KMS-11 (cell line): ENCODE results near the gene IQSEC1.

ENCODE experiments used
- H2AFZ ChIP-seq: fragments of 200-600 bp; sonication (generic); 2 replicates; pipeline ENCODE4 v1.6.1; 2016; ENCODE audit warnings: antibody characterized with exemption, mixed run types, low read depth
- H3K27ac ChIP-seq: fragments of 200-600 bp; sonication (generic); 2 replicates; pipeline ENCODE4 v1.6.1; 2016; ENCODE audit warnings: mild to moderate bottlenecking, mixed run types
- H3K27me3 ChIP-seq: fragments of 200-600 bp; sonication (generic); 2 replicates; pipeline ENCODE4 v1.6.1; 2017; ENCODE audit warnings: mild to moderate bottlenecking, low read depth, mixed run types, moderate library complexity; ENCODE audit not compliant: insufficient read depth
- H3K36me3 ChIP-seq: fragments of 200-600 bp; sonication (generic); 2 replicates; pipeline ENCODE4 v1.6.1; 2017; ENCODE audit warnings: mild to moderate bottlenecking, mixed run types; ENCODE audit not compliant: insufficient read depth
- H3K4me1 ChIP-seq: fragments of 200-600 bp; sonication (generic); 2 replicates; pipeline ENCODE4 v1.6.1; 2016; ENCODE audit warnings: mild to moderate bottlenecking, low read depth, mixed run types; ENCODE audit not compliant: poor library complexity, severe bottlenecking
- H3K4me2 ChIP-seq: fragments of 200-600 bp; sonication (generic); 2 replicates; pipeline ENCODE4 v1.7.0; 2016; ENCODE audit warnings: mild to moderate bottlenecking, mixed run types
- H3K4me3 ChIP-seq: fragments of 200-600 bp; sonication (generic); IDR thresholded peaks from 2 replicates; pipeline ENCODE4 v1.6.1; 2017; ENCODE audit warnings: low read depth, low read length, mixed read lengths; ENCODE audit not compliant: insufficient read depth
- H3K79me2 ChIP-seq: fragments of 200-600 bp; sonication (generic); 2 replicates; pipeline ENCODE4 v1.6.1; 2016; ENCODE audit warnings: low read depth, mixed run types; ENCODE audit not compliant: insufficient read depth
- H3K9ac ChIP-seq: fragments of 200-600 bp; sonication (generic); 2 replicates; pipeline ENCODE4 v1.6.1; 2016; ENCODE audit warnings: mild to moderate bottlenecking, mixed run types
- H4K20me1 ChIP-seq: fragments of 200-600 bp; sonication (generic); 2 replicates; pipeline ENCODE4 v1.6.1; 2016; ENCODE audit warnings: mild to moderate bottlenecking, mixed run types; ENCODE audit not compliant: insufficient read depth
- CTCF ChIP-seq: fragments of 200-600 bp; sonication (generic); conservative IDR thresholded peaks from 2 replicates; pipeline ENCODE4 v1.6.1; 2017; ENCODE audit warnings: low read depth, mild to moderate bottlenecking, antibody characterized with exemption, low read length, moderate library complexity, mixed read lengths

IQSEC1 gene

GRCh38 chr3:13018561-13019242, 54.5 kb downstream of the IQSEC1 start:
- H3K9ac ChIP-seq, result peak overlapping the region; percentile 77
- TF ChIP-seq CTCF, result no peak
- H2AFZ ChIP-seq, result no peak overlapping the region
- H3K79me2 ChIP-seq, result peaks cover 40% of the 10 kb centered on the region
- no peaks in the 10 kb centered on the region for H4K20me1 ChIP-seq
- H3K4me2 ChIP-seq, result peak overlapping the region; percentile 96
- peak overlapping the region; percentile 94 for H3K27ac ChIP-seq
- no peaks in the 10 kb centered on the region for H3K36me3 ChIP-seq
- H3K4me1 ChIP-seq, result peaks cover 40% of the 10 kb centered on the region
- H3K27me3 ChIP-seq, result no peaks in the 10 kb centered on the region
- H3K4me3 ChIP-seq, result peak overlapping the region; percentile 15

- Histone ChIP-seq H3K36me3 (no peaks in the 10 kb centered on the region), H3K4me1 (peaks cover 46% of the 10 kb centered on the region), H3K4me2 (peak overlapping the region; percentile 96), H3K27me3 (no peaks in the 10 kb centered on the region), H3K27ac (peak overlapping the region; percentile 94), H3K9ac (peak overlapping the region; percentile 77), H3K79me2 (peaks cover 47% of the 10 kb centered on the region), H2AFZ (no peak overlapping the region), H3K4me3 (peak overlapping the region; percentile 4), H4K20me1 (no peaks in the 10 kb centered on the region)
- TF ChIP-seq CTCF, result no peak
Measured at GRCh38 chr3:13018043-13018451, 55.2 kb downstream of the IQSEC1 start.

- Histone ChIP-seq H3K4me1 (peaks cover 52% of the 10 kb centered on the region), H3K4me3 (peak overlapping the region; percentile 4), H3K4me2 (peak overlapping the region; percentile 96), H3K9ac (peak overlapping the region; percentile 77; the same call in 1 of the 2 replicates), H3K27ac (peak overlapping the region; percentile 94), H4K20me1 (no peaks in the 10 kb centered on the region), H3K27me3 (no peaks in the 10 kb centered on the region), H2AFZ (no peak overlapping the region), H3K79me2 (peaks cover 51% of the 10 kb centered on the region), H3K36me3 (no peaks in the 10 kb centered on the region)
- TF ChIP-seq CTCF, result no peak
Measured at GRCh38 chr3:13017361-13018042, 55.7 kb downstream of the IQSEC1 start.

- Histone ChIP-seq H3K4me1 (peaks cover 59% of the 10 kb centered on the region), H3K27ac (peak overlapping the region; percentile 94), H3K4me3 (no peak overlapping the region), H3K4me2 (peak overlapping the region; percentile 96), H3K27me3 (no peaks in the 10 kb centered on the region), H3K79me2 (peaks cover 51% of the 10 kb centered on the region), H3K9ac (peak overlapping the region; percentile 77; the same call in 1 of the 2 replicates), H2AFZ (no peak overlapping the region), H4K20me1 (no peaks in the 10 kb centered on the region), H3K36me3 (no peaks in the 10 kb centered on the region)
- TF ChIP-seq CTCF, result no peak
Measured at GRCh38 chr3:13016721-13017255, 56.4 kb downstream of the IQSEC1 start.
